Ramos (cell line): ENCODE data around the gene STRA6.
"Not testable (repeated sequence)": the region's sequence is repeated elsewhere in the genome, so short reads cannot be mapped to it uniquely, and the experiment has no call there.

ENCODE experiments used
- in situ Hi-C: fragments of 300-500 bp; cut with MboI; formaldehyde crosslinking; loops from one replicate; pipeline ENCODE4 v1.14.3; 2022; ENCODE audit warnings: low sequenced_read_pairs; ENCODE audit not compliant: unreplicated experiment

The STRA6 gene

GRCh38 chr15:74170071-74170844, 32.3 kb downstream of the STRA6 start:
- in situ Hi-C loops: no loop called here

DNA sequence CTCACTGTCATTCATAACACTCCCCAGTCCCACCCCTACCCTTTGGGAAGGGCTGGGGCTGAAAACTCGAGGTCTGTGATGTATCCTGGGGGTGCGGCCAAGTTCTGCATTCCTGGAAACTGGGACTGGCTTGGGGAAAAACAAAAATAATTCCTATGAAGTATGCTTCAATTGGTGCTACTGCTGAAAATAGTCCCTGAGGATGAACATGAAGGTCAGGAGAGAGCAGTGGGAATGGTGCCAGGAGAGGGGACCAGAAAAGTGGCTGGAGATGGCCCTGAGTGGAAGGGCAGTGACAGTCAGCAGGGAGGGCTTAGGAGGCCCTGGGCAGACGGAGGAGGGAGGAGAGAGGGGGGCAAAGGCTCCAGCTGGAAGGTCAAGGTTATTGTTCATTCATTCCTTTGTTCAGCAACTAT, 33.9 kb downstream of the STRA6 start:
- in situ Hi-C loops: no loop called here

DNA sequence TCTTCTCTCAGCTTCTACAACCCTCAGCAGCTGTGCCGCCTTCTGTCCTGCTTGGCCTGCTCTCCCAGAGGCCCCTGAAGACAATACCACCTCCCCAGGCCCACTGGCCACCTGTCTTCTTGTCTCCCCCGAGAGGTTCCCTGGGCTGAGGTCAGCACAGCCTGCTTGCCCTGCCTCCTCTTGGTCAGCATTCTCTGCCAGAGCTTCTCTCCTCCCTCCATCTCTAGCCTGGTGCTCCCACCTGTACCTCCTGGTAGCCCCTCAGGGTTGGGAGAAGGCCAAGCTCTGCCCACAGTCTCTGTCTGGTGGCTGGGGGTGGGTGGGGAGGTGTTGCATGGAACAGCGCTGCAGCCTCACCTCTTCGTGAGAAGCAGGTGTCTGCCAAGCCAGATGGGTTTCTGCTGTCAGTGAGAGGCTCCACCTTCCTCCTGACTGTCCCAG, 34.7 kb downstream of the STRA6 start:
- in situ Hi-C loops: no loop called here

DNA sequence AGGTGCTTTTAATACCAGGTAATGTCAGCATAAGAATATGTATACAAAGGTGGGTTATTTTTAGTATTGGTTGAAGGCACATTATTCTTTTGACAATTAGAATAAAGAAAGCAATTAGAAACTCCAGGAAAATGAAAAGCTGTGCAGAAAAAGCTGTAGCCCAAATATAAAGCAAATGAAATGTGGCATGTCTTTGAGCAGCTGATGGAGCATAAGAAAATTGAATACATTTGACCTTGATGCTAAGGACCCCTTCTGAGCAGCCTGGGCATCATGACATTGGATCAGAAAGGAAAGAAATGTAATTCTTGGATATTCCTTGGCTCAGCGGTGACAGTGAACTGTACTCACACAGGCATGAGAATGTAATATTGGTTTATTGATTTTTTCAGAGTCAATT, 37.1 kb downstream of the STRA6 start:
- in situ Hi-C loops: no loop called here

DNA sequence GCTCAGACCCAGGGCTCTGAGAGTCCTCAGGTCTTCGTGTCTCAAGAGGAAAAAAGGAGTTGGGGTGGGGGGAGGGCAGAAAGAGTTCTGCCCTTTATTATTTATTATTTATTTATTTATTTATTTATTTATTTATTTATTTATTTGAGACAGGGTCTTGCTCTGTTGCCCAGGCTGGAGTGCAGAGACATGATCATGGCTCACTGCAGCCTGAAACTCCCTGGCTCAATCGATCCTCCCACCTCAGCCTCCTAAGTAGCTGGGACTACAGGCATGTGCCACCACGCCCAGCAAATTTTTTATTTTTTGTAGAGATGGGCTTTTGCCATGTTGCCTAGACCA, 40.4 kb downstream of the STRA6 start:
- in situ Hi-C loops: not testable (repeated sequence)

- in situ Hi-C loops: not testable (repeated sequence)
These were observed 42.2 kb downstream of the STRA6 start for GRCh38 chr15:74160390-74160789.

DNA sequence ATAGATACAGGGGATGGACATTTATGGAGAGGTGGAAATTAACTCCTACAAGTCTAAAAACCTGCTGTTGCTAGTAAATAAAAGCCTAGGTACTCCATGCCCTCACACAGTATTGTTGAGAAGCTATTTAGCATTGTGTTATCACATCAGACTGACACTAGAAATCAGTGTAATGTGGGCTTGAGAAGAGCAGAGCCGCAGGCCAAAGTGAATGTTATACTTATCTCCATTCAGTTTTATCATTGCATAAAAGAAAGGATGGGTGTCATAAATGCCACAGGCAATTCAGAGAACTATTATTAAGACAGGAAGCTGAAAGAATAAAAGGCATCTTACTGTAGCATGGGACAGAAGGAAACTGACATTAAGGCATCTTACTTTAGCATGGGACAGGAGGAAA, 42.8 kb downstream of the STRA6 start:
- in situ Hi-C loops: no loop called here

- in situ Hi-C loops: no loop called here
These were observed 43.5 kb downstream of the STRA6 start for GRCh38 chr15:74158855-74159650.

GRCh38 chr15:74157868-74158827, 44.4 kb downstream of the STRA6 start:
- in situ Hi-C loops: no loop called here

- in situ Hi-C loops: no loop called here
These were observed 45.7 kb downstream of the STRA6 start for GRCh38 chr15:74156678-74157411.

DNA sequence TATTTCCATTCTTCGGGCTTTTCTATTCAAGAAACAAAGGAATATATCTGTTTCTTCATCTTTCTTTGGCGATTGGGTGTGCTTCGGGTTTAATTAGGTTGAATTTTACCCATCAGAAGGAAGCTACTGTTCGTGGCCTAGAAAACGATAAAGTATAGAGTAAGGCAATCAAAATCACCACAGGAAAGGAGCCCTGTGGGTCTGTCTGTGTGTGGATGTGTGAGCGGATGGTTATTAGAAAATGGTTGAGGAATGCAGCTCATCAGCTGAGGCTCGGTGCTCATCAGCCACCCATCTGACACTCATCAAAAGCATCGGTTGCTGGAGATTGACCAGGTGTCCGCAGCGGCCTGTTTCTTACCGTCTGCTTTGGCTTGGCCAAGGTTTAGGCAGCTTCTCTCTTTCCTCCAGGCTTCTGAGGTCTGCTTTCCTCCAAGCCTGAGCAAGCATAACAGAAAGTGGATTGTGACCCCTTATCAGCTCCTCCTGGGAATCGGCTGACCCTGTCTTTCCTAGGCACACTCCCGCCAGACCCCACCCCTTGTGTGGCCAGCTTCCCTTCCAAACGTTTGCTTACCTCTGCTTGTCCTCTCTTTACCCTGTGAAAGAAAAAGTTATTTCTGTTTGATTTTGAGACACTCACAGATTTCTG, 46.7 kb downstream of the STRA6 start:
- in situ Hi-C loops: no loop called here

GRCh38 chr15:74147051-74147450, 55.5 kb downstream of the STRA6 start:
- in situ Hi-C loops: no loop called here

DNA sequence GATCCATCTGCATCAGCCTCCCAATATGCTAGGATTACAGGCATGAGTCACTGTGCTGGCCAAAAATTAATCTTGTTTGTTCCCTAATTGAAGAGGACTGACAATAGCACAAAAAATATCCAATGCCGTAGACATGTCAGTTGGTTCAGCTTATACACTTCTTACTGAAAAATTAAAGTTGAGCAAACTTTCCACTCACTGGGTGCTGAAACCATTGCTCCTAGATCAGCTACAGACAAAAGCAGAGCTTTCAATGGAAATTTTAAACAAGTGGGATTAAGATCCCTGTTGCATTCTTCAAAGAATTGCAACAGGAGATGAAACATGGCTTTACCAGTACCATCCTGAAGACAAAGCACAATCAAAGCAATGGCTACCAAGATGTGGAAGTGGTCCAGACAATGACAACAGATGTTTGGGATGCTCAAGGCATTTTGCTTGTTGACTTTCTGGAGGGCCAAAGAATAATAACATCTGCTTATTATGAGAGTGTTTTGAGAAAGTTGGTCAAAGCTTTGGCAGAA, 56.2 kb downstream of the STRA6 start:
- in situ Hi-C loops: no loop called here

GRCh38 chr15:74144153-74144775, 58.3 kb downstream of the STRA6 start:
- in situ Hi-C loops: no loop called here

DNA sequence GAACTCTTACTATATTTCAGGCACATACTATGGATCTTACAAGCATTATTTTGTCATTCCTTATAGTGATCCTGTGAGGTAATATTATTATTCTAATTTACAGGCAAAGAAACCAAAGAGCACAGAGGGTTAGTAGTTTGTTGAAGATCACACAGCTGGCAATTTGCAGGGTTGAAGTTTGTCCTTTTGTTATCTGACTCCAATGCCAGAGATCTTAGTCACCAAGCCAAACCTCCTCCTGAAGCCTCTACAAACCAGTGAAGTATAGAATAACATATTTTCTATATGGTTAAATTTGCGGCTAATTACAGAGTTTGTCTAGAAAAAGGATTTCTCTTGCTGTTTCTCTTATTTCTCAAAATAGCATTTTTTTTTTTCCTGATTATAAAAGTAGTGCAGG, 61.0 kb downstream of the STRA6 start:
- in situ Hi-C loops: no loop called here

DNA sequence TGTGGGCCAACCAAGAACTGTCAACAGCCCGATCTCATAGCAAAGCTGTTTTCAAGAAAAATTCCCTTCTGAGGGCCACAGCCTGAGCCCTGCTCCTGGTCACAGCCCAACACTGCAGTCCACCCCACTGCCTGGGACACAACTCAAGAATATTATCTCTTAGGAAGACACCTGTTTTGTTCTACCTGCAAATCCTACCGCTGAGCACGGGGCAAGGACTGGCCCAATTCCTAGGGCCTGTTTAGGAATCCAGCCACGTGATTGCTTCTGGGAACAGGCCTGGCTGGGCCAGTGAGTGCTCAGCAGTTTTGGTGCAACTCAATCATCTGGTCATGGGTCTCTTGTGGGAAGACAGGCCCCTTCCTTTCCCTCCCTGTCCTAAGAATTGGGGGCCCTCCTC, 63.9 kb downstream of the STRA6 start:
- in situ Hi-C loops: no loop called here

- in situ Hi-C loops: no loop called here
These were observed 65.1 kb downstream of the STRA6 start for GRCh38 chr15:74137537-74137894.

DNA sequence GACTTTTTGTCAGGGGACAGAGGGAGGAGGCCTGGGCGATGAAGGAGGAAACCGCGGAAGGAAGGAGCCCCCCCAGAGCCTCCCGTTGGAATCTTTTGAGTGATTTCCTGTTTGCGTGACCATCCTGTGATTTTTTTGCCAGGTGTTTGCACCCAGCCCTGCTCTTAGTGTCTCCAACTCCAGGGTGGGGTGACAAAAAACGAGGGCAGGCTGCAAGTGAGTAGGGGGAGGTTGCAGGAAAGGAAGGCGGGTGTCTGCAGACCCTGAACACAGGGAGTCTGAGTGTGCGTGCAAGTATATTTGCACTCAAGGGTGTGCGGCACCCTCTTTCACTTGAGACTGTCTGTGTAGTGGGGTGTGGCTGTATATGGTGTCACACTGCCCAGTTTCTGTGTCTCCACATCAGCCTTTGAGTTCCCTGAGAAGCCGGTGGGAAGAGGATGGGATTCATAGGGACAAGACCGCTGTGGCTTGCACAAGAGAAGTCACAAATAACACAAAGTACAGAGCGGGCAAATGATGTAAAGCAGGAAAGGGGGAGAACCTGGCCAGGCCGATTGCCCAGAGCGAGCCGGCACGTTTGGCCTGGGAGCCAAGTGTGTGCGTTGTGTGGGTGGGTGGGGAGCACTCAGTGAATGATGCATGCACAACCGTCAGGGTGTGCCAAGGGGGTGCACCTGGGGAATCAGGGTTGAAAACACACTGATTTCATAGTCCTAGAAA, 65.6 kb downstream of the STRA6 start:
- in situ Hi-C loops: no loop called here
